HG02678 (cell line): ENCODE measurements around the gene NOX1.
"Not testable (repeated sequence)": the region's sequence is repeated elsewhere in the genome, so short reads cannot be mapped to it uniquely, and the experiment has no call there.

ENCODE experiments used
- ATAC-seq: cut with Tn5 transposase; IDR thresholded peaks from one replicate; pipeline ENCODE4 v1.9.1; 2021; ENCODE audit warnings: mild to moderate bottlenecking, moderate library complexity; ENCODE audit not compliant: unreplicated experiment

The NOX1 gene

GRCh38 chrX:100819837-100820666 is 54.1 kb downstream of the NOX1 start, which contains the start of gene CSTF2:
Gene CSTF2 (plus strand): TSS chrX:100820391. CDS start chrX:100820417, 26 bp downstream.
- peak; percentile 99 for ATAC-seq

- ATAC-seq = no peak
These were observed 54.7 kb downstream of the NOX1 start for GRCh38 chrX:100819534-100819836.

- no peak for ATAC-seq
These were observed 56.8 kb downstream of the NOX1 start for GRCh38 chrX:100817340-100817739.

- no peak for ATAC-seq
These were observed 61.7 kb downstream of the NOX1 start for GRCh38 chrX:100812216-100813158.

GRCh38 chrX:100808265-100808664 is 65.9 kb downstream of the NOX1 start:
- not testable (repeated sequence) for ATAC-seq

- no peak for ATAC-seq
These were observed 69.4 kb downstream of the NOX1 start for GRCh38 chrX:100804780-100805179.

- ATAC-seq = no peak
These were observed 71.3 kb downstream of the NOX1 start for GRCh38 chrX:100802843-100803242.

- no peak for ATAC-seq
These were observed 75.5 kb downstream of the NOX1 start for GRCh38 chrX:100798484-100799214.

- ATAC-seq = no peak
These were observed 76.8 kb downstream of the NOX1 start for GRCh38 chrX:100797359-100797758.

- not testable (repeated sequence) for ATAC-seq
These were observed 77.8 kb downstream of the NOX1 start for GRCh38 chrX:100796371-100796770.
